ENCODE data around the gene NRIP3.
A peak's percentile ranks its signal among the peaks of the same experiment; 100 is the strongest.
"Not testable (repeated sequence)": the region's sequence is repeated elsewhere in the genome, so short reads cannot be mapped to it uniquely, and the experiment has no call there.

The NRIP3 gene

GRCh38 chr11:8971196-8971923 lies 32.4 kb downstream of the NRIP3 start:
- no peak for DNase-seq (ENCODE audit: low read depth)

- no peak for DNase-seq (ENCODE audit: low read depth)
These were observed 36.6 kb downstream of the NRIP3 start for GRCh38 chr11:8967184-8967583.

GRCh38 chr11:8964324-8965320 lies 39.2 kb downstream of the NRIP3 start, which contains the start of gene TMEM9B:
Gene TMEM9B (minus strand): TSS chr11:8964442. CDS start chr11:8964313, 129 bp downstream.
- peak; percentile 86 for DNase-seq (ENCODE audit: low read depth)

GRCh38 chr11:8963569-8964323 lies 40.1 kb downstream of the NRIP3 start:
- peak; percentile 65 for DNase-seq (ENCODE audit: low read depth)

GRCh38 chr11:8962841-8963240 lies 41.0 kb downstream of the NRIP3 start:
- DNase-seq (ENCODE audit: low read depth): peak; percentile 4

GRCh38 chr11:8961401-8961800 lies 42.4 kb downstream of the NRIP3 start:
- DNase-seq (ENCODE audit: low read depth): no peak

GRCh38 chr11:8959546-8960166 lies 44.1 kb downstream of the NRIP3 start:
- DNase-seq (ENCODE audit: low read depth): peak; percentile 87

GRCh38 chr11:8956860-8957259 lies 46.9 kb downstream of the NRIP3 start:
- no peak for DNase-seq (ENCODE audit: low read depth)

- no peak for DNase-seq (ENCODE audit: low read depth)
These were observed 54.9 kb downstream of the NRIP3 start for GRCh38 chr11:8948886-8949285.

- DNase-seq (ENCODE audit: low read depth): peak; percentile 10
These were observed 56.4 kb downstream of the NRIP3 start for GRCh38 chr11:8947230-8947943.

GRCh38 chr11:8942518-8943066 lies 61.2 kb downstream of the NRIP3 start, which contains the start of gene ASCL3:
Gene ASCL3 (minus strand): TSS chr11:8943016. CDS start chr11:8938161, 4,855 bp downstream.
- DNase-seq (ENCODE audit: low read depth): no peak

GRCh38 chr11:8941341-8942103 lies 62.3 kb downstream of the NRIP3 start:
- no peak for DNase-seq (ENCODE audit: low read depth)

- no peak for DNase-seq (ENCODE audit: low read depth)
These were observed 66.1 kb downstream of the NRIP3 start for GRCh38 chr11:8937659-8938058.

- no peak for DNase-seq (ENCODE audit: low read depth)
These were observed 66.6 kb downstream of the NRIP3 start for GRCh38 chr11:8937159-8937558.

GRCh38 chr11:8935789-8936188 lies 68.0 kb downstream of the NRIP3 start:
- DNase-seq (ENCODE audit: low read depth): not testable (repeated sequence)

GRCh38 chr11:8934742-8935488 lies 68.9 kb downstream of the NRIP3 start:
- DNase-seq (ENCODE audit: low read depth): peak; percentile 91

GRCh38 chr11:8933931-8934330 lies 69.9 kb downstream of the NRIP3 start:
- DNase-seq (ENCODE audit: low read depth): no peak

- DNase-seq (ENCODE audit: low read depth): no peak
These were observed 71.1 kb downstream of the NRIP3 start, which contains the start of gene C11orf16 for GRCh38 chr11:8932564-8933180. Gene C11orf16 (minus strand): TSS chr11:8932947. CDS start chr11:8932308, 639 bp downstream.

Measured in iris pigment epithelial cell (primary cell).